Measurements from ENCODE around the gene ARMH3. TPM values are rescaled to one million over a fixed set of nuclear protein-coding genes. Genes with fewer than 3 reads are reported as not detected.

Gene ARMH3
- total RNA-seq, 2 experiments from 2014 or later: 22.8 to 23.9 TPM

- ChIA-PET POLR2A (no interaction called here), CTCF (interaction anchor here (0.7 kb wide), 1 partner anchor 271 kb away, joined by 3 read pairs; no protein-coding TSS in a partner anchor)
- Mint-ChIP-seq H3K4me3 (no peak overlapping the region), H3K27ac (no peak overlapping the region), H3K27me3 (no peaks in the 10 kb centered on the region), H3K9me3 (no peaks in the 10 kb centered on the region), H3K36me3 (ENCODE audit: low read depth) (no peaks in the 10 kb centered on the region), H3K4me1 (peaks cover 2% of the 10 kb centered on the region)
- DNase-seq: no peak
Measured at GRCh38 chr10:101894742-101895141, 161.2 kb downstream of the ARMH3 start.

- no peaks in the 10 kb centered on the region for H3K36me3 Mint-ChIP-seq (ENCODE audit: low read depth)
Measured at GRCh38 chr10:101894266-101894665, 161.7 kb downstream of the ARMH3 start.

GRCh38 chr10:101893510-101894120 lies 162.4 kb downstream of the ARMH3 start:
- H3K27ac Mint-ChIP-seq: no peak overlapping the region
- no peak overlapping the region for H3K4me3 Mint-ChIP-seq
- H3K36me3 Mint-ChIP-seq (ENCODE audit: low read depth): no peaks in the 10 kb centered on the region
- no peak for DNase-seq
- no peaks in the 10 kb centered on the region for H3K9me3 Mint-ChIP-seq
- ChIA-PET CTCF (interaction anchor here (0.5 kb wide), 1 partner anchor 145 kb away, joined by 3 read pairs; no protein-coding TSS in a partner anchor), POLR2A (no interaction called here)
- no peaks in the 10 kb centered on the region for H3K27me3 Mint-ChIP-seq
- H3K4me1 Mint-ChIP-seq: peaks cover 10% of the 10 kb centered on the region

More at GRCh38 chr10:101894266-101894665, 161.7 kb downstream of the ARMH3 start:
- H3K4me3 Mint-ChIP-seq: no peak overlapping the region
- H3K4me1 Mint-ChIP-seq: peaks cover 7% of the 10 kb centered on the region
- no peak for DNase-seq
- CTCF ChIA-PET: interaction anchor here (0.5 to 0.7 kb wide), 2 partner anchors 144 to 272 kb away, joined by 3 read pairs; no protein-coding TSS in a partner anchor
- H3K27me3 Mint-ChIP-seq: no peaks in the 10 kb centered on the region
- no peak overlapping the region for H3K27ac Mint-ChIP-seq
- POLR2A ChIA-PET: no interaction called here
- no peaks in the 10 kb centered on the region for H3K9me3 Mint-ChIP-seq

GRCh38 chr10:101892782-101893391 lies 163.1 kb downstream of the ARMH3 start:
- CTCF ChIA-PET: interaction anchor here (1.2 to 1.3 kb wide), 2 partner anchors 52 to 117 kb away, joined by 4 to 5 read pairs; no protein-coding TSS in a partner anchor
- Mint-ChIP-seq H3K27me3 (no peaks in the 10 kb centered on the region), H3K4me3 (no peak overlapping the region), H3K27ac (no peak overlapping the region), H3K4me1 (peaks cover 14% of the 10 kb centered on the region), H3K9me3 (no peaks in the 10 kb centered on the region), H3K36me3 (ENCODE audit: low read depth) (no peaks in the 10 kb centered on the region)
- POLR2A ChIA-PET: interaction anchor here (1.0 kb wide), 1 partner anchor 222 kb away, joined by 3 read pairs; no protein-coding TSS in a partner anchor
- DNase-seq: no peak

GRCh38 chr10:101889256-101890210 lies 166.4 kb downstream of the ARMH3 start:
- H3K27ac Mint-ChIP-seq: no peak overlapping the region
- DNase-seq: peak; percentile 74
- H3K4me1 Mint-ChIP-seq: peaks cover 14% of the 10 kb centered on the region
- no peaks in the 10 kb centered on the region for H3K27me3 Mint-ChIP-seq
- H3K9me3 Mint-ChIP-seq: no peaks in the 10 kb centered on the region
- ChIA-PET CTCF (interaction anchor here (0.6 to 8.1 kb wide), 32 partner anchors 8 to 212 kb away, joined by 3 to 74 read pairs (median 4); no protein-coding TSS in a partner anchor), POLR2A (interaction anchor here (0.7 kb wide), 1 partner anchor 9 kb away, joined by 3 read pairs; no protein-coding TSS in a partner anchor)
- H3K4me3 Mint-ChIP-seq: no peak overlapping the region
- H3K36me3 Mint-ChIP-seq (ENCODE audit: low read depth): peaks cover 4% of the 10 kb centered on the region

GRCh38 chr10:101888251-101888949 lies 167.6 kb downstream of the ARMH3 start:
- no peak for DNase-seq
- H3K9me3 Mint-ChIP-seq: no peaks in the 10 kb centered on the region
- H3K4me1 Mint-ChIP-seq: peaks cover 14% of the 10 kb centered on the region
- ChIA-PET POLR2A (interaction anchor here (0.7 kb wide), 1 partner anchor 10 kb away, joined by 3 read pairs; no protein-coding TSS in a partner anchor), CTCF (interaction anchor here (0.6 to 8.1 kb wide), 18 partner anchors 8 to 901 kb away, joined by 3 to 74 read pairs (median 6); no protein-coding TSS in a partner anchor)
- no peak overlapping the region for H3K4me3 Mint-ChIP-seq
- H3K27ac Mint-ChIP-seq: no peak overlapping the region
- H3K27me3 Mint-ChIP-seq: no peaks in the 10 kb centered on the region
- peaks cover 4% of the 10 kb centered on the region for H3K36me3 Mint-ChIP-seq (ENCODE audit: low read depth)

- DNase-seq: no peak
- Mint-ChIP-seq H3K9me3 (no peaks in the 10 kb centered on the region), H3K36me3 (ENCODE audit: low read depth) (peaks cover 4% of the 10 kb centered on the region), H3K27me3 (no peaks in the 10 kb centered on the region), H3K4me1 (peaks cover 14% of the 10 kb centered on the region), H3K4me3 (no peak overlapping the region), H3K27ac (no peak overlapping the region)
- POLR2A ChIA-PET: no interaction called here
- CTCF ChIA-PET: interaction anchor here (0.7 to 8.1 kb wide), 10 partner anchors 9 to 431 kb away, joined by 3 to 74 read pairs (median 6); no protein-coding TSS in a partner anchor
Measured at GRCh38 chr10:101887775-101888174, 168.2 kb downstream of the ARMH3 start.

- POLR2A ChIA-PET: no interaction called here
- no peak overlapping the region for H3K27ac Mint-ChIP-seq
- H3K4me1 Mint-ChIP-seq: peaks cover 14% of the 10 kb centered on the region
- CTCF ChIA-PET: interaction anchor here (1.0 to 8.1 kb wide), 3 partner anchors 46 to 186 kb away, joined by 3 to 74 read pairs (median 55); no protein-coding TSS in a partner anchor
- H3K4me3 Mint-ChIP-seq: no peak overlapping the region
- peaks cover 4% of the 10 kb centered on the region for H3K36me3 Mint-ChIP-seq (ENCODE audit: low read depth)
- H3K9me3 Mint-ChIP-seq: no peaks in the 10 kb centered on the region
- no peaks in the 10 kb centered on the region for H3K27me3 Mint-ChIP-seq
- no peak for DNase-seq
Measured at GRCh38 chr10:101886521-101887312, 169.3 kb downstream of the ARMH3 start.

GRCh38 chr10:101881036-101881774 lies 174.8 kb downstream of the ARMH3 start:
- Mint-ChIP-seq H3K4me1 (peaks cover 2% of the 10 kb centered on the region), H3K36me3 (ENCODE audit: low read depth) (peaks cover 4% of the 10 kb centered on the region), H3K27me3 (no peaks in the 10 kb centered on the region), H3K9me3 (no peaks in the 10 kb centered on the region), H3K27ac (no peak overlapping the region), H3K4me3 (no peak overlapping the region)
- ChIA-PET CTCF (interaction anchor here (0.9 to 2.1 kb wide), 3 partner anchors 8 to 192 kb away, joined by 3 to 9 read pairs (median 6); no protein-coding TSS in a partner anchor), POLR2A (no interaction called here)
- no peak for DNase-seq

GRCh38 chr10:101880232-101880573 lies 175.8 kb downstream of the ARMH3 start:
- POLR2A ChIA-PET: no interaction called here
- H3K36me3 Mint-ChIP-seq (ENCODE audit: low read depth): no peaks in the 10 kb centered on the region
- no peak overlapping the region for H3K4me3 Mint-ChIP-seq
- peaks cover 9% of the 10 kb centered on the region for H3K4me1 Mint-ChIP-seq
- CTCF ChIA-PET: interaction anchor here (1.6 to 2.1 kb wide), 2 partner anchors 9 to 39 kb away, joined by 6 to 9 read pairs; no protein-coding TSS in a partner anchor
- no peaks in the 10 kb centered on the region for H3K27me3 Mint-ChIP-seq
- H3K9me3 Mint-ChIP-seq: no peaks in the 10 kb centered on the region
- no peak for DNase-seq
- H3K27ac Mint-ChIP-seq: no peak overlapping the region

All from activated CD4-positive, alpha-beta memory T cell treated with anti-CD3 and anti-CD28 coated beads, Interleukin-2, amount 10 ng/mL, durations not matched to agents 7 days and 5 days (primary cell).